Calu3 (cell line): ENCODE results near the gene NSUN5. TPM values are rescaled to one million over a fixed set of nuclear protein-coding genes. Genes with fewer than 3 reads are reported as not detected.
"Not testable (repeated sequence)": the region's sequence is repeated elsewhere in the genome, so short reads cannot be mapped to it uniquely, and the experiment has no call there.

Experiments
- BruUV-seq: library from RNA; stranded (reverse); fragments of 400-500 nt; replicated peaks from 2 replicates; lab custom pipeline; 2021; lab: Mats Ljungman, UMichigan
- CTCF ChIA-PET: fragments of 300-600 bp; sonication (Branson Sonifier 250); formaldehyde crosslinking; loops from one replicate; lab custom pipeline; 2022; ENCODE audit warnings: antibody characterized with exemption; lab: Charles Lee
- DNase-seq: peaks from one replicate; pipeline ENCODE4 v3.0.0; 2022
- H3K27ac Mint-ChIP-seq: one replicate; pipeline ENCODE4 v1.8.0; 2022; ENCODE audit warnings: mixed read lengths; ENCODE audit not compliant: unreplicated experiment
- H3K27me3 Mint-ChIP-seq: one replicate; pipeline ENCODE4 v1.8.0; 2022; ENCODE audit warnings: mixed read lengths; ENCODE audit not compliant: unreplicated experiment
- H3K36me3 Mint-ChIP-seq: one replicate; pipeline ENCODE4 v1.8.0; 2022; ENCODE audit warnings: mild to moderate bottlenecking, moderate library complexity, mixed read lengths; ENCODE audit not compliant: insufficient read depth, unreplicated experiment
- H3K4me1 Mint-ChIP-seq: one replicate; pipeline ENCODE4 v1.8.0; 2022; ENCODE audit warnings: mild to moderate bottlenecking, low read depth, mixed read lengths; ENCODE audit not compliant: unreplicated experiment
- H3K4me3 Mint-ChIP-seq: one replicate; pipeline ENCODE4 v1.8.0; 2022; ENCODE audit warnings: mild to moderate bottlenecking, low read depth, moderate library complexity, mixed read lengths; ENCODE audit not compliant: unreplicated experiment
- H3K9me3 Mint-ChIP-seq: one replicate; pipeline ENCODE4 v1.8.0; 2022; ENCODE audit warnings: low read depth, mixed read lengths; ENCODE audit not compliant: unreplicated experiment
- CTCF ChIP-seq: fragments of 200-600 bp; IDR thresholded peaks from one replicate; pipeline ENCODE4 v1.8.0; 2022; ENCODE audit warnings: antibody characterized with exemption; ENCODE audit not compliant: unreplicated experiment
- intact Hi-C: fragments of 100-400 bp; cut with micrococcal nuclease; formaldehyde crosslinking; loops from one replicate; pipeline ENCODE4 v1.10.0; 2022; ENCODE audit not compliant: unreplicated experiment
- total RNA-seq: library from RNA; stranded (reverse); gene quantifications from 2 replicates; pipeline ENCODE4 v1.2.3, GENCODE V29; 2022

The NSUN5 gene
- total RNA-seq, 1 experiment from 2014 or later: 17.5 TPM

DNA sequence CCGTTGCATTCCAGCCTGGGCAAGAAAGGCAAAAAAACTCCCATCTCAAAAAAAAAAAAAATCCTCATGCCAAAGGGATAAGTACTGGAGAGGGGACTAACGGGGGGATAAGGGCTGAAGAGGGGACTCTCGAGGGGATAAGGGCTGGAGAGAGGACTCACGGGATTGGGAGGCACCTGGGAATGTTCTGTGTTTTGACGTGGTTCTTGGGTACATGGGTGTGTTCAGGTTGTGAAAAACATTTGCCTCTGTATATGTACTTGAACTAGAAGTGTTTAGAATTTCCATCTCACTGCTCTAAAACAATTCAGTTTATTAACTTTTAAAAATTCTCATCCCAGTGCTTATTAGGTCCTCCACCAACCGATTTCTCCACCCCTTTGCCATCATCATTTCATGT lies 23.8 kb upstream of the NSUN5 start:
- TF ChIP-seq CTCF: no peak
- no peak for DNase-seq
- no peaks in the 10 kb centered on the region for H3K36me3 Mint-ChIP-seq
- H3K4me3 Mint-ChIP-seq: no peak overlapping the region
- H3K27me3 Mint-ChIP-seq: peaks cover 65% of the 10 kb centered on the region
- no peaks in the 10 kb centered on the region for H3K4me1 Mint-ChIP-seq
- no peak overlapping the region for H3K27ac Mint-ChIP-seq
- no TSS peak for BruUV-seq
- H3K9me3 Mint-ChIP-seq: no peaks in the 10 kb centered on the region
- CTCF ChIA-PET: no interaction called here
- intact Hi-C loops: no loop called here

DNA sequence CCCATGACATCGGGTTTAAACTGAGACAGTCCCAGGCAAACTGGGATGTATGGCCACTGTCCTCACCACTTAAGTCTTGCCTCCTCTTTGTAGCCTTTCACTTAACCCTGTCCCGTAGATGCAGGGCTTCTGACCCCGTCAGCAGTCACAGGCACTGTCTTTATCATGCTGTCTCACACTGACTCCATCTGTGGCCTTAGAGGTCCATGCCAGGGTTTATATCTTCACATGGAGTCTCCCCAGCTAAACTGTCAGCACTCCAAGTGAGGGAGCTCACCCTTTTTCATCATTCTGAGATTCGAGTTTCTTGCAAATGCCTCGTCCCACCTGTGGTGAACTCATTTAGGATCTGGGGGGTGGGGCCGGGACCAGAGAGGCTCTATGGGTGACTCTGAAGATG lies 22.1 kb upstream of the NSUN5 start:
- no peak for DNase-seq
- TF ChIP-seq CTCF: no peak
- no TSS peak for BruUV-seq
- H3K4me3 Mint-ChIP-seq: no peak overlapping the region
- no peaks in the 10 kb centered on the region for H3K4me1 Mint-ChIP-seq
- CTCF ChIA-PET: no interaction called here
- H3K9me3 Mint-ChIP-seq: no peaks in the 10 kb centered on the region
- H3K36me3 Mint-ChIP-seq: no peaks in the 10 kb centered on the region
- peaks cover 53% of the 10 kb centered on the region for H3K27me3 Mint-ChIP-seq
- no peak overlapping the region for H3K27ac Mint-ChIP-seq
- intact Hi-C loops: no loop called here

DNA sequence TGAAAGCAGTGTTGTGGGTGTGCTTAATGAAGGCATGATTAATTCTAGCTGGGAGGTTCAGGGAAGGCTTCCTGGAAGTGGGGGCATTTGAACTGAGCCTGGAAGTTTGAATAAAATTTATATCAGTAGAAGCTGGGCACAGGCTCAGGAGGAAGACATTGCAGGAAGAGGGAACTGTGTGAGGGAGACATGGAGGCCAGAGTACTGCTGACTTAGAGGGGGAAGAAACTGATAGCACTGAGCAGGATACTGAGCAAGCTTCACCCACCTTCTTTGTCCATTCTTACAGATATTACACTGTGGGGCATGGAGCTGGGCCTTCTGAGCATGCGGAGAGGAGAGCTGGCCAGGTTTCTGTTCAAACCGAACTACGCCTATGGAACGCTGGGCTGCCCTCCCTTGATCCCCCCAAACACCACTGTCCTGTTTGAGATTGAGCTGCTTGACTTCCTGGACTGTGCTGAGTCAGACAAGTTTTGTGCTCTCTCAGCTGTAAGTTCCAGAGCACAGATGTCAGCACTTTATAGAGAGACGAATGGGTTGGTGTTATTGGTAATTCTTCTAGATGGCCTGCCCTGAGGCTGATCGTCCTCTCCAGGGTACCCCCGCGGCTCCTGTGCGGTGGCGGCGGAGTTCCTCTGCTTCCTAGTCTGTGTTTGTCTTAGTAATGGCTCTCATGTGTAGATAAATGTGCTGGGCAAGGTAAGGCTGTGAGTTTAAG lies 21.4 kb upstream of the NSUN5 start:
- TF ChIP-seq CTCF: no peak
- Mint-ChIP-seq H3K27me3 (peaks cover 45% of the 10 kb centered on the region), H3K9me3 (no peaks in the 10 kb centered on the region), H3K36me3 (no peaks in the 10 kb centered on the region), H3K4me1 (no peaks in the 10 kb centered on the region), H3K27ac (no peak overlapping the region), H3K4me3 (no peak overlapping the region)
- CTCF ChIA-PET: no interaction called here
- intact Hi-C loops: no loop called here
- no peak for DNase-seq
- no TSS peak for BruUV-seq

DNA sequence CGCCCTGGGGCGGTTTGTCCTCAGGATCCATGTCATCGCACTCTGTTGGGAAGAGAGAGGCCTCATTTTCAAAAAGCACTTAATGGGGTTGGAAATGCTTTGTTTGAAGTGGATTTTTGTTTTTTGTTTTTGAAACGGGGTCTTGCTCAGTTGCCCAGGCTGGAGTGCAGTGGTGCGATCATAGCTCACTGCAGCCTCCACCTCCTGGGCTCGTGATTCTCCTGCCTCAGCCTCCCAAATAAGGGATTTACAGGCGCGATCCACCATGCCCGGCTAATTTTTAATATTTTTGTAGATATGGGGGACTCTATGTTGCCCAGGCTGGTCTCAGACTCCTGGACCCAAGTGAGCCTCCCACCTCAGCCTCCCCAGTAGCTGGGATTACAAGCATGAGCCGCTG lies 20.1 kb upstream of the NSUN5 start:
- H3K4me3 Mint-ChIP-seq: no peak overlapping the region
- no peaks in the 10 kb centered on the region for H3K9me3 Mint-ChIP-seq
- peaks cover 33% of the 10 kb centered on the region for H3K27me3 Mint-ChIP-seq
- no peak overlapping the region for H3K27ac Mint-ChIP-seq
- BruUV-seq: no TSS peak
- intact Hi-C loops: no loop called here
- no peaks in the 10 kb centered on the region for H3K36me3 Mint-ChIP-seq
- CTCF ChIA-PET: no interaction called here
- H3K4me1 Mint-ChIP-seq: no peaks in the 10 kb centered on the region
- no peak for TF ChIP-seq CTCF
- no peak for DNase-seq

DNA sequence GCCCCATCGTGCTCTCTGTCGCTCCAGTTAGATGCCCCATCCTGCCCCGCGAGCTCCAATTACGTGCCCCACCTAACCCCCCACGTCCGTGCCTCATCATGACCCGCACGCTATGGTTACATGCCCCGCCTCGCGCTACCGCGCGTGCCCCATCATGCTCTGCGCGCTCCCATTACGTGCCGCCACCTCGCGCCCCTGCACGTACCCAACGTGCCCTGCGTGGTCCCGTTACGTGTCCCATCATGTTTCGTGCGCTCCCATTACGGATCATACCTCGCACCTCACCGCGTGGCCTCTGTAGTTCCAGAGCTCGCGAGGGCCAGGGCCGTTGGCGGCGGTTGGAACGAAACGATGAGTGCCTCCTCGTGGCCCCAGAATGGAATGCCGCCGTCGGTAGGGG lies 19.3 kb upstream of the NSUN5 start, which contains the start of the genes FKBP6 and TRIM50:
Gene FKBP6, plus strand, starts transcription at position 240 of the 400 bp plus-strand sequence. CDS start 268 bp downstream, outside the sequence.
Gene TRIM50, minus strand, starts transcription at position 161 of the 400 bp plus-strand sequence. CDS start 3,295 bp downstream, outside the sequence.
- not testable (repeated sequence) for H3K27ac Mint-ChIP-seq

DNA sequence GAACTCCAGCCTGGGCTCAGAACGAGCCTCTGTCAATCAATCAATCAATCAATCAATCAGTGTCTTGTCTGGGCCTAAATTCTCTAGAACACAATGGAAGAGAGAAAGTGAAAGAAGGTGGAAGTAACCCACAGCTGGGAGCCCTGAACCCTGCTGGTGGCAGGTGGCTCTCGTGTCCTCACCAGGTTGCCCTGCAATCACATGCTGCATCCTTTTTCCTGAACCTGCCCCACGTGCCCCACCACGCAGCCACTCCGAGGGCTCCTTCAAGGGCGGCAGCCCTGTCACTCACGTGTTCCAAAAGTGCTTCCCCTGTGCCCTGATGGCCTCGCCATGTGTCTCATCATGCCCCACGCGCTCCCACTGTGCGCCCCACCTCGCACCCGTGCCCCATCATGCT lies 18.8 kb upstream of the NSUN5 start:
- CTCF ChIA-PET, H3K9me3 Mint-ChIP-seq, H3K36me3 Mint-ChIP-seq, H3K27ac Mint-ChIP-seq, DNase-seq, H3K4me1 Mint-ChIP-seq, intact Hi-C loops, H3K4me3 Mint-ChIP-seq, BruUV-seq: not testable (repeated sequence)
- H3K27me3 Mint-ChIP-seq: peaks cover 33% of the 10 kb centered on the region

More for the DNA sequence above, 19.3 kb upstream of the NSUN5 start, which contains the start of the genes FKBP6 and TRIM50:
- DNase-seq, H3K4me3 Mint-ChIP-seq, H3K9me3 Mint-ChIP-seq, H3K4me1 Mint-ChIP-seq, intact Hi-C loops, H3K36me3 Mint-ChIP-seq, CTCF ChIA-PET, BruUV-seq: not testable (repeated sequence)
- peaks cover 32% of the 10 kb centered on the region for H3K27me3 Mint-ChIP-seq

GRCh38 chr7:73325424-73325823 lies 16.8 kb upstream of the NSUN5 start:
- DNase-seq, H3K4me1 Mint-ChIP-seq, H3K9me3 Mint-ChIP-seq, H3K27ac Mint-ChIP-seq, intact Hi-C loops, CTCF ChIA-PET, BruUV-seq, H3K36me3 Mint-ChIP-seq, H3K4me3 Mint-ChIP-seq: not testable (repeated sequence)
- H3K27me3 Mint-ChIP-seq: peaks cover 34% of the 10 kb centered on the region
